ENCODE results near the gene OR2AG1.

DNA sequence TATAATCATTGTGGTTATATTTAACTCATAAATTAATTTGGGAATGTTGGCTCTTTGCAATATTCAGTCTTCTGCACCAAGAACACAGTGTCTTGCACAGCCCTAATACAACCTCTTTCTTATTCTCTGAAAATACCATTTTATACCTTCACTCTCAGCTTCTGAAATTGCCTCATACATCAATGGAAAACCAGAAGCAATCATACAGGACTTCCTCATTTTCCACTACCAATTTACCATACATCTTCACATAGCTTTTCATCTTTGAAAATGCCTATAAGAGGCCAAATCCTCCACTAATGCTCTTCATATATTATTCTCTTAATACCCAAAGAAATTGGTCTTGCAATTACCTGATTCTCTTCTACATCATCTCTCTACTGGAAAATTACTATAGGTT, 4.3 kb upstream of the OR2AG1 start:
- no peak for TF ChIP-seq SIN3A (IDR thresholded peaks at IDR 0.05; ENCODE audit: borderline replicate concordance, insufficient read depth, low read length)
- TF ChIP-seq TAF1 (IDR thresholded peaks at IDR 0.05; ENCODE audit: borderline replicate concordance, insufficient read depth, low read length) = no peak
